ENCODE measurements around the gene DCUN1D4.

DCUN1D4 gene

DNA sequence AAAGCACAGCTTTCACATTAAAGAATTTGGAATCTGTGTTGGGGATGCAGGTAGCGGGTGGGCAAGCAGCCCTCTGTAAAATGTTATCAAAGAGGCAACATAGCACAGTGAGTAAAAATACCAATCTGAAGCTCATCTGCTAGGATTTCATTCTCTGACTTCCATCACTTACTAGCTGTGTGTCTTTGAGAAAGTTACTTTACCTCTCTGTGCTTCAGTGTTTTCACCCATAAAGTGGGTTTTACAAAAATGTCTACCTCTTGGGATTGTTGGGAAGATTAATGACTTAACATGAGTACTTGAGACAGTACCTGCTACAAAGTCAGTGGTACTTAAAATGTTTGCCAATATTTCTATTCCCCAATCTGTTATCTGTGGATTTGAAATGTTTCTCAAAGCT is 7.9 kb upstream of the DCUN1D4 start:
- TF ChIP-seq OSR1 (CRISPR knock-in tag; IDR thresholded peaks at IDR 0.05) (no peak), CSRNP3 (CRISPR knock-in tag; IDR thresholded peaks at IDR 0.05) (no peak), TCF4 (CRISPR knock-in tag; IDR thresholded peaks at IDR 0.05; ENCODE audit: borderline replicate concordance) (no peak), BACH2 (CRISPR knock-in tag; IDR thresholded peaks at IDR 0.05; ENCODE audit: borderline replicate concordance) (no peak), PPARA (CRISPR knock-in tag; IDR thresholded peaks at IDR 0.05; ENCODE audit: borderline replicate concordance) (no peak), CREB5 (CRISPR knock-in tag; IDR thresholded peaks at IDR 0.05; ENCODE audit: low read depth) (no peak), ARNTL (CRISPR knock-in tag; IDR thresholded peaks at IDR 0.05; ENCODE audit: borderline replicate concordance, low read depth) (no peak), ZC3H10 (CRISPR knock-in tag; IDR thresholded peaks at IDR 0.05) (no peak), PATZ1 (CRISPR knock-in tag; IDR thresholded peaks at IDR 0.05; ENCODE audit: borderline replicate concordance) (no peak), ZNF70 (CRISPR knock-in tag; IDR thresholded peaks at IDR 0.05) (no peak), SNAI2 (CRISPR knock-in tag; IDR thresholded peaks at IDR 0.05) (no peak), ZNF565 (CRISPR knock-in tag; conservative IDR thresholded peaks at IDR 0.05; ENCODE audit: low read depth) (no peak), TOX (CRISPR knock-in tag; IDR thresholded peaks at IDR 0.05; ENCODE audit: borderline replicate concordance) (no peak), RARB (CRISPR knock-in tag; IDR thresholded peaks at IDR 0.05) (no peak)
- TF ChIP-seq, protein P1, sequence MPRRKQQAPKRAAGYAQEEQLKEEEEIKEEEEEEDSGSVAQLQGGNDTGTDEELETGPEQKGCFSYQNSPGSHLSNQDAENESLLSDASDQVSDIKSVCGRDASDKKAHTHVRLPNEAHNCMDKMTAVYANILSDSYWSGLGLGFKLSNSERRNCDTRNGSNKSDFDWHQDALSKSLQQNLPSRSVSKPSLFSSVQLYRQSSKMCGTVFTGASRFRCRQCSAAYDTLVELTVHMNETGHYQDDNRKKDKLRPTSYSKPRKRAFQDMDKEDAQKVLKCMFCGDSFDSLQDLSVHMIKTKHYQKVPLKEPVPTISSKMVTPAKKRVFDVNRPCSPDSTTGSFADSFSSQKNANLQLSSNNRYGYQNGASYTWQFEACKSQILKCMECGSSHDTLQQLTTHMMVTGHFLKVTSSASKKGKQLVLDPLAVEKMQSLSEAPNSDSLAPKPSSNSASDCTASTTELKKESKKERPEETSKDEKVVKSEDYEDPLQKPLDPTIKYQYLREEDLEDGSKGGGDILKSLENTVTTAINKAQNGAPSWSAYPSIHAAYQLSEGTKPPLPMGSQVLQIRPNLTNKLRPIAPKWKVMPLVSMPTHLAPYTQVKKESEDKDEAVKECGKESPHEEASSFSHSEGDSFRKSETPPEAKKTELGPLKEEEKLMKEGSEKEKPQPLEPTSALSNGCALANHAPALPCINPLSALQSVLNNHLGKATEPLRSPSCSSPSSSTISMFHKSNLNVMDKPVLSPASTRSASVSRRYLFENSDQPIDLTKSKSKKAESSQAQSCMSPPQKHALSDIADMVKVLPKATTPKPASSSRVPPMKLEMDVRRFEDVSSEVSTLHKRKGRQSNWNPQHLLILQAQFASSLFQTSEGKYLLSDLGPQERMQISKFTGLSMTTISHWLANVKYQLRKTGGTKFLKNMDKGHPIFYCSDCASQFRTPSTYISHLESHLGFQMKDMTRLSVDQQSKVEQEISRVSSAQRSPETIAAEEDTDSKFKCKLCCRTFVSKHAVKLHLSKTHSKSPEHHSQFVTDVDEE (CRISPR knock-in tag; IDR thresholded peaks at IDR 0.05): no peak
- ATAC-seq: no peak

- no peak for ATAC-seq
- TF ChIP-seq CSRNP3 (CRISPR knock-in tag; IDR thresholded peaks at IDR 0.05) (no peak), RARB (CRISPR knock-in tag; IDR thresholded peaks at IDR 0.05) (no peak), TCF4 (CRISPR knock-in tag; IDR thresholded peaks at IDR 0.05; ENCODE audit: borderline replicate concordance) (no peak), ZC3H10 (CRISPR knock-in tag; IDR thresholded peaks at IDR 0.05) (no peak), POU6F1 (CRISPR knock-in tag; IDR thresholded peaks at IDR 0.05; ENCODE audit: borderline replicate concordance, low read depth) (no peak), ZFP30 (CRISPR knock-in tag; IDR thresholded peaks at IDR 0.05) (no peak), OSR1 (CRISPR knock-in tag; IDR thresholded peaks at IDR 0.05) (no peak), TOX (CRISPR knock-in tag; IDR thresholded peaks at IDR 0.05; ENCODE audit: borderline replicate concordance) (no peak), SNAI2 (CRISPR knock-in tag; IDR thresholded peaks at IDR 0.05) (no peak), ISL1 (CRISPR knock-in tag; IDR thresholded peaks at IDR 0.05) (no peak), ZNF70 (CRISPR knock-in tag; IDR thresholded peaks at IDR 0.05) (no peak), GLIS3 (CRISPR knock-in tag; IDR thresholded peaks at IDR 0.05) (no peak), ARNTL (CRISPR knock-in tag; IDR thresholded peaks at IDR 0.05; ENCODE audit: borderline replicate concordance, low read depth) (no peak), ZNF565 (CRISPR knock-in tag; conservative IDR thresholded peaks at IDR 0.05; ENCODE audit: low read depth) (no peak), ZFP3 (CRISPR knock-in tag; IDR thresholded peaks at IDR 0.05) (no peak)
- TF ChIP-seq, protein P1 (CRISPR knock-in tag; IDR thresholded peaks at IDR 0.05): no peak
Observed at GRCh38 chr4:51835855-51836254, 7.1 kb upstream of the DCUN1D4 start.
